HepG2 (cell line): ENCODE results near the gene GPN2. TPM values are rescaled to one million over a fixed set of nuclear protein-coding genes. Genes with fewer than 3 reads are reported as not detected.

Experiments
- ATAC-seq: fragments of 200-7000 bp; cut with Tn5 transposase; 3 replicates; pipeline ENCODE4 v1.9.1; 2020; ENCODE audit warnings: mild to moderate bottlenecking, moderate library complexity
- BruUV-seq: library from RNA; stranded (reverse); fragments of 400-500 nt; replicated peaks from 2 replicates; lab custom pipeline; 2021; lab: Mats Ljungman, UMichigan
- CTCF ChIA-PET: fragments of 300-600 bp; formaldehyde crosslinking; extraction: SDS; loops from one replicate; lab custom pipeline; 2021; ENCODE audit warnings: low total read pairs, inconsistent platforms, low intra/inter-chr PET ratio; lab: Yijun Ruan, JAX
- POLR2A ChIA-PET: fragments of 350-600 bp; sonication (Branson Sonifier 250); formaldehyde crosslinking; loops from one replicate; lab custom pipeline; 2020; ENCODE audit warnings: antibody characterized with exemption, inconsistent platforms; lab: Yijun Ruan, JAX
- DNase-seq: peaks from one replicate; pipeline ENCODE4 v3.0.0-alpha.2; 2015; ENCODE audit warnings: low spot score
- FAIRE-seq: peaks from 3 replicates; lab custom pipeline; 2011; peaks lifted over from hg19 to GRCh38; lab: Jason Lieb, UNC
- H2AFZ ChIP-seq: one replicate; pipeline ENCODE4 v1.6.1; 2011; ENCODE audit warnings: low read length, inconsistent platforms
- H3K27ac ChIP-seq: fragments of 300-600 bp; 3 replicates; pipeline ENCODE4 v1.8.0; 2011; ENCODE audit warnings: mixed run types, mild to moderate bottlenecking, mixed read lengths, low read length, inconsistent platforms; ENCODE audit not compliant: insufficient read depth; ENCODE audit errors: extremely low read length
- H3K27me3 ChIP-seq, 2 experiments: fragments of 200-600 bp in 1 of 2; 2 replicates in 1 of 2; 3 replicates in 1 of 2; pipeline versions ENCODE4 v1.6.0 to v1.8.0; 2011; ENCODE audit warnings: low read length in 2 of 2, mild to moderate bottlenecking in 2 of 2, moderate library complexity in 2 of 2, inconsistent platforms in 1 of 2; ENCODE audit not compliant: insufficient read depth in 2 of 2, control insufficient read depth in 1 of 2
- H3K36me3 ChIP-seq, 2 experiments: fragments of 200-600 bp in 1 of 2; replicated peaks in 1 of 2; 2 replicates in 1 of 2; 3 replicates in 1 of 2; pipeline versions ENCODE4 v1.5.1 to v1.8.0; 2011; ENCODE audit warnings: low read length in 2 of 2, inconsistent platforms in 1 of 2; ENCODE audit not compliant: insufficient read depth in 2 of 2, control insufficient read depth in 1 of 2
- H3K4me1 ChIP-seq: 2 replicates; pipeline ENCODE4 v1.5.1; 2012; ENCODE audit warnings: low read length, inconsistent platforms; ENCODE audit not compliant: insufficient read depth
- H3K4me2 ChIP-seq: 2 replicates; pipeline ENCODE4 v1.6.0; 2011; ENCODE audit warnings: low read depth, low read length, inconsistent platforms
- H3K4me3 ChIP-seq, 3 experiments: fragments of 200-600 bp in 1 of 3; sonication (generic), shearing (Covaris generic) in 1 of 3; replicated peaks in 1 of 3; 2 replicates each; pipeline ENCODE4 v1.5.1; 2011 to 2016; ENCODE audit warnings: low read length in 3 of 3, inconsistent platforms in 2 of 3, low read depth in 2 of 3, mild to moderate bottlenecking in 2 of 3, control low read depth in 1 of 3, mixed read lengths in 1 of 3; ENCODE audit not compliant: insufficient read depth in 1 of 3
- H3K79me2 ChIP-seq: one replicate; pipeline ENCODE4 v1.6.1; 2011; ENCODE audit warnings: low read length, inconsistent platforms; ENCODE audit not compliant: insufficient read depth
- H3K9ac ChIP-seq: 2 replicates; pipeline ENCODE4 v1.6.0; 2011; ENCODE audit warnings: mild to moderate bottlenecking, low read depth, low read length, inconsistent platforms; ENCODE audit not compliant: insufficient read depth
- H3K9me3 ChIP-seq: 2 replicates; pipeline ENCODE4 v1.5.1; 2012; ENCODE audit warnings: mild to moderate bottlenecking, low read length
- H4K20me1 ChIP-seq: 2 replicates; pipeline ENCODE4 v1.6.0; 2011; ENCODE audit warnings: inconsistent platforms, mild to moderate bottlenecking, low read length, moderate library complexity; ENCODE audit not compliant: insufficient read depth
- KDM5B ChIP-seq: sonication (generic); formaldehyde crosslinking; IDR thresholded peaks from 2 replicates; pipeline ENCODE4 v1.4.0; 2020; ENCODE audit warnings: missing genetic modification reagents, mild to moderate bottlenecking, borderline replicate concordance
- PHF20 ChIP-seq: sonication (generic); formaldehyde crosslinking; IDR thresholded peaks from 2 replicates; pipeline ENCODE4 v1.5.0; 2020; ENCODE audit warnings: mild to moderate bottlenecking, missing genetic modification reagents
- RXRB ChIP-seq: IDR thresholded peaks from 2 replicates; pipeline ENCODE4 v1.6.1; 2016; ENCODE audit warnings: borderline replicate concordance, missing genetic modification reagents, missing compliant biosample characterization
- SNAI1 ChIP-seq: sonication (generic); formaldehyde crosslinking; IDR thresholded peaks from 2 replicates; pipeline ENCODE4 v1.5.0; 2020; ENCODE audit warnings: mild to moderate bottlenecking, missing genetic modification reagents, borderline replicate concordance
- TFDP1 ChIP-seq: IDR thresholded peaks from 2 replicates; pipeline ENCODE4 v1.6.1; 2016; ENCODE audit warnings: missing compliant biosample characterization, missing genetic modification reagents, borderline replicate concordance
- ZBTB34 ChIP-seq: sonication (generic); formaldehyde crosslinking; IDR thresholded peaks from 2 replicates; pipeline ENCODE4 v1.8.0; 2022; ENCODE audit warnings: mild to moderate bottlenecking, missing genetic modification reagents
- ZBTB49 ChIP-seq: sonication (generic); formaldehyde crosslinking; IDR thresholded peaks from 2 replicates; pipeline ENCODE4 v1.4.0; 2020; ENCODE audit warnings: missing genetic modification reagents, borderline replicate concordance
- ZNF496 ChIP-seq: sonication (generic); formaldehyde crosslinking; IDR thresholded peaks from 2 replicates; pipeline ENCODE4 v1.8.1; 2023; ENCODE audit warnings: mild to moderate bottlenecking, moderate library complexity, missing genetic modification reagents; ENCODE audit not compliant: insufficient replicate concordance
- ZSCAN25 ChIP-seq: sonication (generic); formaldehyde crosslinking; IDR thresholded peaks from 2 replicates; pipeline ENCODE4 v1.8.0; 2022; ENCODE audit warnings: mild to moderate bottlenecking, missing genetic modification reagents
- WGBS: methylation state at CpG from one replicate; pipeline ENCODE4 v1.1.6; 2017; ENCODE audit warnings: low lambda C conversion rate; 5-methylcytosine and 5-hydroxymethylcytosine counted together
- in situ Hi-C: cut with HindIII; loops from 2 replicates; pipeline ENCODE4 v1.10.0; 2017; ENCODE audit warnings: low pct_unique_long_range_greater_than_20kb; ENCODE audit not compliant: extremely low pct_ligation_motif_present
- intact Hi-C: fragments of 100-400 bp; cut with micrococcal nuclease; formaldehyde crosslinking; loops from one replicate; pipeline ENCODE4 v1.10.0; 2022; ENCODE audit not compliant: unreplicated experiment
- polyA plus RNA-seq, 8 experiments: library from polyadenylated mRNA; depleted of rRNA in 3 of 8; stranded (reverse) in 7 of 8; unstranded in 1 of 8; fragments of >200 nt; fragmentation: Illumina TruSeq in 4 of 8; extraction: Trizol in 4 of 8; gene quantifications; 2 replicates each; pipeline versions ENCODE4 v1.2.1 to v1.2.3, GENCODE V29; 2011 to 2016; ENCODE audit warnings: low read depth in 4 of 8, missing spikeins in 1 of 8, mixed read lengths in 1 of 8; ENCODE audit not compliant: insufficient read depth in 1 of 8
- total RNA-seq, 5 experiments: library from RNA; depleted of rRNA; stranded (reverse); fragments of >200 nt; fragmentation: Illumina TruSeq; extraction: Trizol; gene quantifications; 2 replicates each; pipeline ENCODE4 v1.2.3, GENCODE V29; 2016; ENCODE audit warnings: low read depth in 1 of 5
- TF ChIP-seq, protein P1 (sequence below): sonication (generic); formaldehyde crosslinking; IDR thresholded peaks from 2 replicates; pipeline ENCODE4 v1.4.0; 2020; ENCODE audit warnings: missing genetic modification reagents, borderline replicate concordance
- TF ChIP-seq, protein P2 (sequence below): sonication (generic); formaldehyde crosslinking; IDR thresholded peaks from 2 replicates; pipeline ENCODE4 v1.5.1; 2020; ENCODE audit warnings: mild to moderate bottlenecking, moderate library complexity, missing genetic modification reagents
- TF ChIP-seq, protein P3 (sequence below): sonication (generic); formaldehyde crosslinking; IDR thresholded peaks from 2 replicates; pipeline ENCODE4 v1.4.0; 2020; ENCODE audit warnings: missing genetic modification reagents

GPN2 gene
- total and polyA plus RNA-seq, 2 of the 13 experiments (the other 11 are each of a cell fraction or from before 2014, with no cell fraction given) = 19.3 to 38.9 TPM

- no peaks in the 10 kb centered on the region for H3K9me3 ChIP-seq
- WGBS = 39% methylated on average over 2 of the region's 2 CpGs
- ChIA-PET CTCF (no interaction called here), POLR2A (interaction anchor here (0.9 to 11.5 kb wide), 11 partner anchors 8 to 84 kb away, joined by 6 to 371 read pairs (median 60); partner anchors contain the start of genes GPATCH3, GPN2, KDF1 and NUDC)
- no peaks in the 10 kb centered on the region; a peak in 1 of 5 replicates for H3K27me3 ChIP-seq
- H3K4me3 ChIP-seq = peak overlapping the region; percentile 75 to 97 (median 92)
- peak overlapping the region; percentile 96 for H3K27ac ChIP-seq
- H3K79me2 ChIP-seq = peaks cover 30% of the 10 kb centered on the region
- H2AFZ ChIP-seq = no peak overlapping the region
- FAIRE-seq (no peak), DNase-seq (no peak), ATAC-seq (no peak)
- no TSS peak for BruUV-seq
- intact Hi-C loops = loop anchor here (1.0 kb wide), 1 partner anchor 33 kb away; no protein-coding TSS in a partner anchor
- peaks cover 3 to 8% of the 10 kb centered on the region in 2 experiments; a peak in 3 of 5 replicates for H3K36me3 ChIP-seq
- H3K4me1 ChIP-seq = peaks cover 69% of the 10 kb centered on the region
- in situ Hi-C loops = loop anchor here (5.0 kb wide), 1 partner anchor 80 kb away; the partner anchor contains the start of gene TRNP1
- H3K4me2 ChIP-seq = peak overlapping the region; percentile 93
- peaks cover 16% of the 10 kb centered on the region; the same call in 1 of the 2 replicates for H4K20me1 ChIP-seq
- peak overlapping the region; percentile 98 for H3K9ac ChIP-seq
- TF ChIP-seq, protein P1, sequence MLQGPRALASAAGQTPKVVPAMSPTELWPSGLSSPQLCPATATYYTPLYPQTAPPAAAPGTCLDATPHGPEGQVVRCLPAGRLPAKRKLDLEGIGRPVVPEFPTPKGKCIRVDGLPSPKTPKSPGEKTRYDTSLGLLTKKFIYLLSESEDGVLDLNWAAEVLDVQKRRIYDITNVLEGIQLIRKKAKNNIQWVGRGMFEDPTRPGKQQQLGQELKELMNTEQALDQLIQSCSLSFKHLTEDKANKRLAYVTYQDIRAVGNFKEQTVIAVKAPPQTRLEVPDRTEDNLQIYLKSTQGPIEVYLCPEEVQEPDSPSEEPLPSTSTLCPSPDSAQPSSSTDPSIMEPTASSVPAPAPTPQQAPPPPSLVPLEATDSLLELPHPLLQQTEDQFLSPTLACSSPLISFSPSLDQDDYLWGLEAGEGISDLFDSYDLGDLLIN = no peak
- TF ChIP-seq, protein P2, sequence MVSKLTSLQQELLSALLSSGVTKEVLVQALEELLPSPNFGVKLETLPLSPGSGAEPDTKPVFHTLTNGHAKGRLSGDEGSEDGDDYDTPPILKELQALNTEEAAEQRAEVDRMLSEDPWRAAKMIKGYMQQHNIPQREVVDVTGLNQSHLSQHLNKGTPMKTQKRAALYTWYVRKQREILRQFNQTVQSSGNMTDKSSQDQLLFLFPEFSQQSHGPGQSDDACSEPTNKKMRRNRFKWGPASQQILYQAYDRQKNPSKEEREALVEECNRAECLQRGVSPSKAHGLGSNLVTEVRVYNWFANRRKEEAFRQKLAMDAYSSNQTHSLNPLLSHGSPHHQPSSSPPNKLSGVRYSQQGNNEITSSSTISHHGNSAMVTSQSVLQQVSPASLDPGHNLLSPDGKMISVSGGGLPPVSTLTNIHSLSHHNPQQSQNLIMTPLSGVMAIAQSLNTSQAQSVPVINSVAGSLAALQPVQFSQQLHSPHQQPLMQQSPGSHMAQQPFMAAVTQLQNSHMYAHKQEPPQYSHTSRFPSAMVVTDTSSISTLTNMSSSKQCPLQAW (CRISPR knock-in tag) = 0 out of 2 replicates have a peak, but pooled peaks have one; percentile 14
- 0 out of 2 replicates have a peak, but pooled peaks have one; percentile 19 for TF ChIP-seq SNAI1 (CRISPR knock-in tag)
- TF ChIP-seq ZSCAN25 (CRISPR knock-in tag) = no peak
- TF ChIP-seq PHF20 (CRISPR knock-in tag) = no peak
- 0 out of 2 replicates have a peak, but pooled peaks have one; percentile 2 for TF ChIP-seq TFDP1
- no peak for TF ChIP-seq KDM5B (CRISPR knock-in tag)
- TF ChIP-seq RXRB = no peak
- TF ChIP-seq, protein P3, sequence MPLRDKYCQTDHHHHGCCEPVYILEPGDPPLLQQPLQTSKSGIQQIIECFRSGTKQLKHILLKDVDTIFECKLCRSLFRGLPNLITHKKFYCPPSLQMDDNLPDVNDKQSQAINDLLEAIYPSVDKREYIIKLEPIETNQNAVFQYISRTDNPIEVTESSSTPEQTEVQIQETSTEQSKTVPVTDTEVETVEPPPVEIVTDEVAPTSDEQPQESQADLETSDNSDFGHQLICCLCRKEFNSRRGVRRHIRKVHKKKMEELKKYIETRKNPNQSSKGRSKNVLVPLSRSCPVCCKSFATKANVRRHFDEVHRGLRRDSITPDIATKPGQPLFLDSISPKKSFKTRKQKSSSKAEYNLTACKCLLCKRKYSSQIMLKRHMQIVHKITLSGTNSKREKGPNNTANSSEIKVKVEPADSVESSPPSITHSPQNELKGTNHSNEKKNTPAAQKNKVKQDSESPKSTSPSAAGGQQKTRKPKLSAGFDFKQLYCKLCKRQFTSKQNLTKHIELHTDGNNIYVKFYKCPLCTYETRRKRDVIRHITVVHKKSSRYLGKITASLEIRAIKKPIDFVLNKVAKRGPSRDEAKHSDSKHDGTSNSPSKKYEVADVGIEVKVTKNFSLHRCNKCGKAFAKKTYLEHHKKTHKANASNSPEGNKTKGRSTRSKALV = no peak
- no peak for TF ChIP-seq ZBTB49 (CRISPR knock-in tag)
- TF ChIP-seq ZBTB34 (CRISPR knock-in tag) = no peak
- no peak for TF ChIP-seq ZNF496 (CRISPR knock-in tag)
Measured at GRCh38 chr1:26912147-26912490, 22.0 kb upstream of the GPN2 start.
